Measurements from ENCODE around the gene C5orf22.

Gene C5orf22

DNA sequence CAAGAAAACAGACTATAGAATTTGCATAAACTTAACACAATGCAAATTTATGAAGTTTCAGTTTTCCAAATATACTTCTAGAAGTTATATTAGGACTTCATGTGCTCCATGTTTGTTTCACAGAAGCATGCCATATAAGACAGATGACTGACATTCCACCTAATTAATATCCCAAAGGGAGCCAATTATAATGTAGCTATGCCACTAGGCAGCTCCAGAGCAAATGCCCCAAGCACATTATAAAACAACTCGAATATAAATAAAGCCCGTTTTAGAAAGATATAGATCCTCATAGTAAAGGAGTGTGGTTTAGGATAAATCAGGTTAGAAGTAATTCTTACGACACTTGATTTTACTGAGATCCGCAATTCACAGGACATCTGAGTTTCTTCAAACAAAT is 9.1 kb upstream of the C5orf22 start:
- no peak overlapping the region for H3K4me3 ChIP-seq (ENCODE audit: control insufficient read depth, low read depth, low read length)

DNA sequence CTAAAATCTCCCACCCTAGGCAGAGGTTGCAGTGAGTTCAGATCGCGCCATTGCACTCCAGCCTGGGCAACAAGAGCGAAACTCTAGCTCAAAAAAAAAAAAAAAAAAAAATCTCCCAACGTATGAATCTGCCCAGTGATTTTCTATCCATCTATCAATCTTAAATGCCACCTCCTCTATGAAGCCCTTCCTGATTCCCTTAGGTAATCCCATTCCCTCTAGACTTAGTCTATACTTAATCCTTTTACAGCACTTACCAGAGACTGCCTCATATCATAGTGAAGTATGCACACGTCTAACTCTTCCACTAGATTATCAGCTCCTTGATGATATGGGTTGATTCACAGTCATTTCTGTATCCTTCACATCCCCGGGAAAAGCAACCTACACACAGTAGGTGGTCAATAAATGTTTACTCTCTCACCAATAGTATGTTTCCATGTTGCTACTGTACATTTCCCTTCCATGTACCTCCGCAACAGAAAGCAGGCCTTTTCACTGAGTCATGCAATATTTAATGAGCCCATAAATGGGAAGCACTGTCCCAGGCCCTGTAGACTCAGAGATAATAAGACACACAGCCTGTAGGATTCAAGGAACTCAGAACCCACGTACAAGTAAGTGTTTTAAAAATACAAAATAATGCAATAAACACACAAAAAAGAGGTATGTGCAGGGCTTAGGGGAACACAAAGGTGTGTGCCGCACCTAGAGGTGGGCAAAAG is 1.4 kb upstream of the C5orf22 start:
- TF ChIP-seq, protein P1, sequence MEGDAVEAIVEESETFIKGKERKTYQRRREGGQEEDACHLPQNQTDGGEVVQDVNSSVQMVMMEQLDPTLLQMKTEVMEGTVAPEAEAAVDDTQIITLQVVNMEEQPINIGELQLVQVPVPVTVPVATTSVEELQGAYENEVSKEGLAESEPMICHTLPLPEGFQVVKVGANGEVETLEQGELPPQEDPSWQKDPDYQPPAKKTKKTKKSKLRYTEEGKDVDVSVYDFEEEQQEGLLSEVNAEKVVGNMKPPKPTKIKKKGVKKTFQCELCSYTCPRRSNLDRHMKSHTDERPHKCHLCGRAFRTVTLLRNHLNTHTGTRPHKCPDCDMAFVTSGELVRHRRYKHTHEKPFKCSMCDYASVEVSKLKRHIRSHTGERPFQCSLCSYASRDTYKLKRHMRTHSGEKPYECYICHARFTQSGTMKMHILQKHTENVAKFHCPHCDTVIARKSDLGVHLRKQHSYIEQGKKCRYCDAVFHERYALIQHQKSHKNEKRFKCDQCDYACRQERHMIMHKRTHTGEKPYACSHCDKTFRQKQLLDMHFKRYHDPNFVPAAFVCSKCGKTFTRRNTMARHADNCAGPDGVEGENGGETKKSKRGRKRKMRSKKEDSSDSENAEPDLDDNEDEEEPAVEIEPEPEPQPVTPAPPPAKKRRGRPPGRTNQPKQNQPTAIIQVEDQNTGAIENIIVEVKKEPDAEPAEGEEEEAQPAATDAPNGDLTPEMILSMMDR (conservative IDR thresholded peaks at IDR 0.05; ENCODE audit: control insufficient read depth, insufficient read depth, low read depth, low read length): no peak

More for the DNA sequence above, 9.1 kb upstream of the C5orf22 start:
- DNase-seq (ENCODE audit: low read depth): no peak
- TF ChIP-seq, protein P1 (conservative IDR thresholded peaks at IDR 0.05; ENCODE audit: control insufficient read depth, insufficient read depth, low read depth, low read length): no peak

DNA sequence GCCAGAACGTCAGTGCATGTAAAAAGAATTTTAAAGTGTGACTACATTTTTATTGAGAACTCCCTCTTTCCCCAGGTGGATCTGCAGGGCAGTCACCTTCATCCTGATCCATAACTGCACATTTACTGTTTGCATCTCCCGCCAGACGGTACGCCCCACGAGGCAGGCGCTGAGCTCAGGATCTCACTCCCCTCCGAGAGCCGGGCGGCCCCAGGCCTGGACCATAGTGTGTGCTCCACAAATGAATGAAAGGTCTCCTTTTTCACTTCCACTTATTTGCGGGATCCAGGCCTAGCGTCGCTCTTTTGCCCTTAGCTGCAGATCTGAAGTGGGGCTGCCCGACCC is 586 bp upstream of the C5orf22 start:
- TF ChIP-seq, protein P1 (conservative IDR thresholded peaks at IDR 0.05; ENCODE audit: control insufficient read depth, insufficient read depth, low read depth, low read length): no peak
- peak overlapping the region; percentile 96 for H3K4me3 ChIP-seq (ENCODE audit: control insufficient read depth, low read depth, low read length)
- peak; percentile 10 for DNase-seq (ENCODE audit: low read depth)

More for the DNA sequence above, 1.4 kb upstream of the C5orf22 start:
- DNase-seq (ENCODE audit: low read depth): no peak
- H3K4me3 ChIP-seq (ENCODE audit: control insufficient read depth, low read depth, low read length): peak overlapping the region; percentile 96

DNA sequence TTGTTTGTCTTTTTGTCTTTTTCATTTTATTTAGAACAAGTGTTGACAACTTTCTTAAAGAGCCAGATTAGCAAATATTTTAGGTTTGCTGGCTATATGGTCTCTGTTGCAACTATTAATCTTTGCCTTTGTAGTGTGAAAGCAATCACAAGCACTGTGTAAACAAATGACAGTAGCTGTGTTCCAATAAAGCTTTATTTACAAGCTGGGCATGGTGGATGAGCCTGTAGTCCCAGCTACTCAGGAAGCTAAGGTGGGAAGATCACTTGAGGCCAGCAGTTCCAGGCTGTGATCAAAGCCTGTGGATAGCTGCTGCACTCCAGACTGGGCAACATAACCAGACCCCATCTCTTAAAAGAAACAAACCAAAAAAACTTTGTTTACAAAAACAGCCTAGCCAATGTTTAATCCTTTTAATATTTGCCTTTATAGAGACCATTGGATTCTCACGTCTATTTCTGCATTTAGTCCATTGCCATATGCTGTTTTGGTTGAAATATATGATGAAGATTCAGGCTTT is 2.5 kb downstream of the C5orf22 start:
- no peak overlapping the region for H3K4me3 ChIP-seq (ENCODE audit: control insufficient read depth, low read depth, low read length)
- no peak for DNase-seq (ENCODE audit: low read depth)
- TF ChIP-seq, protein P1 (conservative IDR thresholded peaks at IDR 0.05; ENCODE audit: control insufficient read depth, insufficient read depth, low read depth, low read length): no peak

DNA sequence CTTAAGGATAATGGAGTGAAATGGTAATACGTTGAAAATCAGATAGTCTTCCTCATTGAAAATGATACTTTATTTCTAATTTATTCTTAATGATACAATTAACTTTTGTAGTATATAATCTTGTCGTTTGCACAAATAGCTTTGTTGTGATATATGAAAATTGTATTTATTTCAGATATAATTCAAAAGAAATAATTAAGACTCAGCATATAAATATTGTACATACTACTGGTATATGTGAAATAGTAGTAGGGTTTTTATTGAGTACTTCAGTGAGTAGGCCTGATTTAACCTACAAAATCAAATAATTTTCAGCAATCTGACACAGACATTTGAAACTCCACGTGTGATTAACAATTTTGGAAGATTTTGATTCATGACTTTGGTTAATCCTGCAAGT is 4.8 kb downstream of the C5orf22 start:
- no peak overlapping the region for H3K4me3 ChIP-seq (ENCODE audit: control insufficient read depth, low read depth, low read length)
- TF ChIP-seq, protein P1 (conservative IDR thresholded peaks at IDR 0.05; ENCODE audit: control insufficient read depth, insufficient read depth, low read depth, low read length): no peak

DNA sequence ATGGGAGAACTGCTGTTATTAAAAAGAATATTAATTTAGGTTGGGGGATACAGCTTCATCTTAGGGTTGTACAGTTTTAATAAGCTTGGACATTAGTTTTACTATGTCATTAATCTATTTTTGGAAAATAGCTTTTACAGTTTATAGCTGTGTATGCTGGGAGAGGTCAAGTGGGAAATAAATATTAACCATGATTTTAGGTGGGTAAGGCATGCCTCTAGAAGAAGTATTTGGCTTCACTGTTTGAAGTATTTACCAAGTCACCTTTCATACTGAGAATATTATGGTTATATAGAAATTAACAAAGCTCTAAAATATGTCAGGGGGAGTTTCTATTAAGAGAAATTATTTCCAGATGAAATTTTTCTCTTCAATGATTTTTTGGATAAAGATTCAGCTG is 5.2 kb downstream of the C5orf22 start:
- TF ChIP-seq, protein P1 (conservative IDR thresholded peaks at IDR 0.05; ENCODE audit: control insufficient read depth, insufficient read depth, low read depth, low read length): no peak

More for the DNA sequence above, 4.8 kb downstream of the C5orf22 start:
- DNase-seq (ENCODE audit: low read depth): no peak

More for the DNA sequence above, 5.2 kb downstream of the C5orf22 start:
- no peak for DNase-seq (ENCODE audit: low read depth)
- H3K4me3 ChIP-seq (ENCODE audit: control insufficient read depth, low read depth, low read length): no peak overlapping the region

Data from fibroblast of mammary gland (primary cell).